Hematopoietic multipotent progenitor cell treated with erythropoietin and hydrocortisone succinate and interleukin-3 and kit ligand, for 6 days (in vitro differentiated cells): ENCODE data around the gene RAP1B.

Experiments used
- DNase-seq: peaks from one replicate; pipeline ENCODE4 v3.0.0-alpha.2; 2015

Gene RAP1B

GRCh38 chr12:68612202-68612601 is 1.5 kb downstream of the RAP1B start:
- peak; percentile 40 for DNase-seq

- DNase-seq: no peak
Measured at GRCh38 chr12:68612697-68613096, 2.0 kb downstream of the RAP1B start.

GRCh38 chr12:68613209-68613904 is 2.7 kb downstream of the RAP1B start:
- no peak for DNase-seq

- DNase-seq: no peak
Measured at GRCh38 chr12:68614105-68614679, 3.5 kb downstream of the RAP1B start.

- DNase-seq: no peak
Measured at GRCh38 chr12:68614769-68615168, 4.1 kb downstream of the RAP1B start.

GRCh38 chr12:68617160-68617926 is 6.6 kb downstream of the RAP1B start:
- DNase-seq: no peak

- no peak for DNase-seq
Measured at GRCh38 chr12:68619541-68619940, 8.8 kb downstream of the RAP1B start.

GRCh38 chr12:68620519-68621471 is 10.1 kb downstream of the RAP1B start:
- DNase-seq: peak; percentile 61

- no peak for DNase-seq
Measured at GRCh38 chr12:68621472-68622081, 10.9 kb downstream of the RAP1B start.

GRCh38 chr12:68622250-68622649 is 11.6 kb downstream of the RAP1B start:
- no peak for DNase-seq

GRCh38 chr12:68623059-68623458 is 12.4 kb downstream of the RAP1B start:
- DNase-seq: no peak

GRCh38 chr12:68623984-68624383 is 13.3 kb downstream of the RAP1B start:
- DNase-seq: no peak

- DNase-seq: no peak
Measured at GRCh38 chr12:68624933-68625332, 14.2 kb downstream of the RAP1B start.

GRCh38 chr12:68627673-68628319 is 17.1 kb downstream of the RAP1B start:
- no peak for DNase-seq

- no peak for DNase-seq
Measured at GRCh38 chr12:68628698-68629097, 18.0 kb downstream of the RAP1B start.

- peak; percentile 76 for DNase-seq
Measured at GRCh38 chr12:68630050-68630449, 19.4 kb downstream of the RAP1B start.

- no peak for DNase-seq
Measured at GRCh38 chr12:68630598-68630997, 19.9 kb downstream of the RAP1B start.

GRCh38 chr12:68631227-68631626 is 20.5 kb downstream of the RAP1B start:
- no peak for DNase-seq

GRCh38 chr12:68632486-68632885 is 21.8 kb downstream of the RAP1B start:
- no peak for DNase-seq

- DNase-seq: no peak
Measured at GRCh38 chr12:68633614-68634558, 23.2 kb downstream of the RAP1B start.

GRCh38 chr12:68636268-68636667 is 25.6 kb downstream of the RAP1B start:
- no peak for DNase-seq
